DND-41 (cell line): ENCODE measurements around the gene STAG3.

Source experiments
- CTCF ChIP-seq: IDR thresholded peaks from 2 replicates; pipeline ENCODE4 v1.5.1; 2012; ENCODE audit warnings: borderline replicate concordance, low read length, moderate library complexity, mild to moderate bottlenecking; ENCODE audit not compliant: poor library complexity, severe bottlenecking; ENCODE audit errors: extremely low read depth
- EZH2 ChIP-seq: IDR thresholded peaks from 3 replicates; pipeline ENCODE4 v1.6.1; 2012; ENCODE audit warnings: borderline replicate concordance, low read depth, mild to moderate bottlenecking, moderate library complexity, low read length, inconsistent platforms; ENCODE audit not compliant: severe bottlenecking

GRCh38 chr7:100208911-100209408, 31.2 kb downstream of the STAG3 start:
- TF ChIP-seq CTCF (no peak), EZH2 (no peak)
